HEK293 (cell line): Measurements from ENCODE around the gene KIF1A.

Source experiments
- ATF2 ChIP-seq: fragments of 450-650 bp; formaldehyde crosslinking; IDR thresholded peaks from 2 replicates; pipeline ENCODE4 v1.5.1; 2016; ENCODE audit warnings: missing biosample characterization, missing genetic modification characterization, low read depth
- GFI1B ChIP-seq: fragments of 450-650 bp; formaldehyde crosslinking; IDR thresholded peaks from 2 replicates; pipeline ENCODE4 v1.5.1; 2016; ENCODE audit warnings: missing biosample characterization, missing genetic modification characterization
- HIC1 ChIP-seq: fragments of 450-650 bp; formaldehyde crosslinking; IDR thresholded peaks from 2 replicates; pipeline ENCODE4 v1.5.1; 2016; ENCODE audit warnings: missing biosample characterization, missing genetic modification characterization
- HOXD13 ChIP-seq: sonication (generic); formaldehyde crosslinking; IDR thresholded peaks from 2 replicates; pipeline ENCODE4 v1.8.0; 2022; ENCODE audit warnings: missing genetic modification reagents, borderline replicate concordance
- SETDB1 ChIP-seq: IDR thresholded peaks from one replicate; pipeline ENCODE4 v1.6.1; 2017; ENCODE audit warnings: mild to moderate bottlenecking, low read length, moderate library complexity, mixed read lengths; ENCODE audit not compliant: insufficient read length
- SP2 ChIP-seq: fragments of 450-650 bp; formaldehyde crosslinking; IDR thresholded peaks from 2 replicates; pipeline ENCODE4 v1.5.1; 2016; ENCODE audit warnings: missing biosample characterization, missing genetic modification characterization
- ZBTB17 ChIP-seq: fragments of 450-650 bp; formaldehyde crosslinking; IDR thresholded peaks from 2 replicates; pipeline ENCODE4 v1.5.1; 2016; ENCODE audit warnings: missing biosample characterization, missing genetic modification characterization
- ZBTB48 ChIP-seq: fragments of 450-650 bp; formaldehyde crosslinking; IDR thresholded peaks from 2 replicates; pipeline ENCODE4 v1.5.1; 2016; ENCODE audit warnings: missing biosample characterization, missing genetic modification characterization
- ZBTB6 ChIP-seq: fragments of 450-650 bp; formaldehyde crosslinking; IDR thresholded peaks from 2 replicates; pipeline ENCODE4 v1.5.1; 2017; ENCODE audit warnings: missing biosample characterization, missing genetic modification characterization
- ZNF121 ChIP-seq: fragments of 450-650 bp; formaldehyde crosslinking; IDR thresholded peaks from 2 replicates; pipeline ENCODE4 v1.5.1; 2016; ENCODE audit warnings: missing biosample characterization, missing genetic modification characterization
- ZNF155 ChIP-seq: fragments of 450-650 bp; formaldehyde crosslinking; IDR thresholded peaks from 2 replicates; pipeline ENCODE4 v1.5.1; 2016; ENCODE audit warnings: missing biosample characterization, missing genetic modification characterization
- ZNF157 ChIP-seq: fragments of 450-650 bp; formaldehyde crosslinking; IDR thresholded peaks from 2 replicates; pipeline ENCODE4 v1.5.1; 2016; ENCODE audit warnings: missing biosample characterization, missing genetic modification characterization
- ZNF202 ChIP-seq: fragments of 450-650 bp; formaldehyde crosslinking; IDR thresholded peaks from 2 replicates; pipeline ENCODE4 v1.5.1; 2016; ENCODE audit warnings: missing biosample characterization, missing genetic modification characterization, borderline replicate concordance
- ZNF211 ChIP-seq: fragments of 450-650 bp; formaldehyde crosslinking; IDR thresholded peaks from 2 replicates; pipeline ENCODE4 v1.5.1; 2016; ENCODE audit warnings: low read depth, missing biosample characterization, missing genetic modification characterization
- ZNF302 ChIP-seq: fragments of 450-650 bp; formaldehyde crosslinking; IDR thresholded peaks from 2 replicates; pipeline ENCODE4 v1.5.1; 2016; ENCODE audit warnings: missing biosample characterization, missing genetic modification characterization, low read depth
- ZNF335 ChIP-seq: fragments of 450-650 bp; formaldehyde crosslinking; conservative IDR thresholded peaks from 2 replicates; pipeline ENCODE4 v1.5.1; 2016; ENCODE audit warnings: missing biosample characterization, missing genetic modification characterization
- ZNF629 ChIP-seq: fragments of 450-650 bp; formaldehyde crosslinking; IDR thresholded peaks from 2 replicates; pipeline ENCODE4 v1.5.1; 2017; ENCODE audit warnings: missing biosample characterization, missing genetic modification characterization
- ZNF670 ChIP-seq: fragments of 450-650 bp; formaldehyde crosslinking; IDR thresholded peaks from 2 replicates; pipeline ENCODE4 v1.5.1; 2016; ENCODE audit warnings: missing biosample characterization, missing genetic modification characterization, low read depth
- ZNF76 ChIP-seq: fragments of 450-650 bp; formaldehyde crosslinking; IDR thresholded peaks from 2 replicates; pipeline ENCODE4; 2016; ENCODE audit warnings: low read depth, missing biosample characterization, missing genetic modification characterization, borderline replicate concordance
- ZNF776 ChIP-seq: fragments of 450-650 bp; formaldehyde crosslinking; IDR thresholded peaks from 2 replicates; pipeline ENCODE4 v1.5.0; 2017; ENCODE audit warnings: missing biosample characterization, missing genetic modification characterization, borderline replicate concordance
- ZSCAN5A ChIP-seq: fragments of 450-650 bp; formaldehyde crosslinking; IDR thresholded peaks from 2 replicates; pipeline ENCODE4 v1.5.1; 2016; ENCODE audit warnings: missing biosample characterization, missing genetic modification characterization
- TF ChIP-seq, protein P1 (sequence below): fragments of 450-650 bp; formaldehyde crosslinking; IDR thresholded peaks from 2 replicates; pipeline ENCODE4 v1.5.1; 2016; ENCODE audit warnings: missing biosample characterization, missing genetic modification characterization
- TF ChIP-seq, protein P2 (sequence below): fragments of 450-650 bp; formaldehyde crosslinking; IDR thresholded peaks from 2 replicates; pipeline ENCODE4 v1.5.1; 2016; ENCODE audit warnings: missing biosample characterization, missing genetic modification characterization
- TF ChIP-seq, protein P3 (sequence below): fragments of 450-650 bp; formaldehyde crosslinking; IDR thresholded peaks from 2 replicates; pipeline ENCODE4 v1.5.1; 2016; ENCODE audit warnings: missing biosample characterization, missing genetic modification characterization

Gene KIF1A

GRCh38 chr2:240820607-240821428 lies 799 bp upstream of the KIF1A start (continued):
- no peak for TF ChIP-seq ZBTB6 (tag by site-specific recombination)
- TF ChIP-seq ZSCAN5A (tag by site-specific recombination): no peak
- TF ChIP-seq ZNF202 (tag by site-specific recombination): no peak
- TF ChIP-seq ZNF211 (tag by site-specific recombination): no peak
- no peak for TF ChIP-seq SETDB1
- TF ChIP-seq, protein P1, sequence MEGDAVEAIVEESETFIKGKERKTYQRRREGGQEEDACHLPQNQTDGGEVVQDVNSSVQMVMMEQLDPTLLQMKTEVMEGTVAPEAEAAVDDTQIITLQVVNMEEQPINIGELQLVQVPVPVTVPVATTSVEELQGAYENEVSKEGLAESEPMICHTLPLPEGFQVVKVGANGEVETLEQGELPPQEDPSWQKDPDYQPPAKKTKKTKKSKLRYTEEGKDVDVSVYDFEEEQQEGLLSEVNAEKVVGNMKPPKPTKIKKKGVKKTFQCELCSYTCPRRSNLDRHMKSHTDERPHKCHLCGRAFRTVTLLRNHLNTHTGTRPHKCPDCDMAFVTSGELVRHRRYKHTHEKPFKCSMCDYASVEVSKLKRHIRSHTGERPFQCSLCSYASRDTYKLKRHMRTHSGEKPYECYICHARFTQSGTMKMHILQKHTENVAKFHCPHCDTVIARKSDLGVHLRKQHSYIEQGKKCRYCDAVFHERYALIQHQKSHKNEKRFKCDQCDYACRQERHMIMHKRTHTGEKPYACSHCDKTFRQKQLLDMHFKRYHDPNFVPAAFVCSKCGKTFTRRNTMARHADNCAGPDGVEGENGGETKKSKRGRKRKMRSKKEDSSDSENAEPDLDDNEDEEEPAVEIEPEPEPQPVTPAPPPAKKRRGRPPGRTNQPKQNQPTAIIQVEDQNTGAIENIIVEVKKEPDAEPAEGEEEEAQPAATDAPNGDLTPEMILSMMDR: peak; percentile 83
- TF ChIP-seq ZNF776: no peak
- TF ChIP-seq ZNF302 (tag by site-specific recombination): no peak
- TF ChIP-seq ZNF335 (tag by site-specific recombination): peak; percentile 80
- no peak for TF ChIP-seq ZNF157
- no peak for TF ChIP-seq HOXD13 (CRISPR knock-in tag)
- TF ChIP-seq ATF2: no peak
- TF ChIP-seq, protein P2, sequence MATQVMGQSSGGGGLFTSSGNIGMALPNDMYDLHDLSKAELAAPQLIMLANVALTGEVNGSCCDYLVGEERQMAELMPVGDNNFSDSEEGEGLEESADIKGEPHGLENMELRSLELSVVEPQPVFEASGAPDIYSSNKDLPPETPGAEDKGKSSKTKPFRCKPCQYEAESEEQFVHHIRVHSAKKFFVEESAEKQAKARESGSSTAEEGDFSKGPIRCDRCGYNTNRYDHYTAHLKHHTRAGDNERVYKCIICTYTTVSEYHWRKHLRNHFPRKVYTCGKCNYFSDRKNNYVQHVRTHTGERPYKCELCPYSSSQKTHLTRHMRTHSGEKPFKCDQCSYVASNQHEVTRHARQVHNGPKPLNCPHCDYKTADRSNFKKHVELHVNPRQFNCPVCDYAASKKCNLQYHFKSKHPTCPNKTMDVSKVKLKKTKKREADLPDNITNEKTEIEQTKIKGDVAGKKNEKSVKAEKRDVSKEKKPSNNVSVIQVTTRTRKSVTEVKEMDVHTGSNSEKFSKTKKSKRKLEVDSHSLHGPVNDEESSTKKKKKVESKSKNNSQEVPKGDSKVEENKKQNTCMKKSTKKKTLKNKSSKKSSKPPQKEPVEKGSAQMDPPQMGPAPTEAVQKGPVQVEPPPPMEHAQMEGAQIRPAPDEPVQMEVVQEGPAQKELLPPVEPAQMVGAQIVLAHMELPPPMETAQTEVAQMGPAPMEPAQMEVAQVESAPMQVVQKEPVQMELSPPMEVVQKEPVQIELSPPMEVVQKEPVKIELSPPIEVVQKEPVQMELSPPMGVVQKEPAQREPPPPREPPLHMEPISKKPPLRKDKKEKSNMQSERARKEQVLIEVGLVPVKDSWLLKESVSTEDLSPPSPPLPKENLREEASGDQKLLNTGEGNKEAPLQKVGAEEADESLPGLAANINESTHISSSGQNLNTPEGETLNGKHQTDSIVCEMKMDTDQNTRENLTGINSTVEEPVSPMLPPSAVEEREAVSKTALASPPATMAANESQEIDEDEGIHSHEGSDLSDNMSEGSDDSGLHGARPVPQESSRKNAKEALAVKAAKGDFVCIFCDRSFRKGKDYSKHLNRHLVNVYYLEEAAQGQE: no peak
- TF ChIP-seq ZNF155 (tag by site-specific recombination): no peak
- TF ChIP-seq ZNF629: peak; percentile 54; the same call in 1 of the 2 replicates
- TF ChIP-seq ZNF76: no peak
- TF ChIP-seq ZNF670 (tag by site-specific recombination): no peak
- TF ChIP-seq GFI1B (tag by site-specific recombination): no peak
- peak; percentile 84 for TF ChIP-seq ZBTB48 (tag by site-specific recombination)
- peak; percentile 90 for TF ChIP-seq HIC1
- peak; percentile 56 for TF ChIP-seq ZBTB17
- no peak for TF ChIP-seq ZNF121 (tag by site-specific recombination)
- TF ChIP-seq, protein P3, sequence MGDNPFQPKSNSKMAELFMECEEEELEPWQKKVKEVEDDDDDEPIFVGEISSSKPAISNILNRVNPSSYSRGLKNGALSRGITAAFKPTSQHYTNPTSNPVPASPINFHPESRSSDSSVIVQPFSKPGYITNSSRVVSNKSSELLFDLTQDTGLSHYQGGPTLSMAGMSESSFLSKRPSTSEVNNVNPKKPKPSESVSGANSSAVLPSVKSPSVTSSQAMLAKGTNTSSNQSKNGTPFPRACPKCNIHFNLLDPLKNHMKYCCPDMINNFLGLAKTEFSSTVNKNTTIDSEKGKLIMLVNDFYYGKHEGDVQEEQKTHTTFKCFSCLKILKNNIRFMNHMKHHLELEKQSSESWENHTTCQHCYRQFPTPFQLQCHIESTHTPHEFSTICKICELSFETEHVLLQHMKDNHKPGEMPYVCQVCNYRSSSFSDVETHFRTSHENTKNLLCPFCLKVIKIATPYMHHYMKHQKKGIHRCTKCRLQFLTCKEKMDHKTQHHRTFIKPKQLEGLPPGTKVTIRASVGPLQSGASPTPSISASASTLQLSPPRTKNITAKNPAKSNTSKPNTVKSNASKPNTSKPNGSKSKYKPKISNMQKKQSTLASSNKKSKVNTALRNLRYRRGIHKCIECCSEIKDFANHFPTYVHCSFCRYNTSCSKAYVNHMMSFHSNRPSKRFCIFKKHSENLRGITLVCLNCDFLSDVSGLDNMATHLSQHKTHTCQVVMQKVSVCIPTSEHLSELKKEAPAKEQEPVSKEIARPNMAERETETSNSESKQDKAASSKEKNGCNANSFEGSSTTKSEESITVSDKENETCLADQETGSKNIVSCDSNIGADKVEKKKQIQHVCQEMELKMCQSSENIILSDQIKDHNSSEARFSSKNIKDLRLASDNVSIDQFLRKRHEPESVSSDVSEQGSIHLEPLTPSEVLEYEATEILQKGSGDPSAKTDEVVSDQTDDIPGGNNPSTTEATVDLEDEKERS (tag by site-specific recombination): no peak
- TF ChIP-seq SP2 (tag by site-specific recombination): peak; percentile 48
